22Rv1 (cell line): ENCODE results near the gene DERL2.

Source experiments
- H3K27ac ChIP-seq: fragments of 450-650 bp; 2 replicates; pipeline ENCODE4 v1.5.1; 2017
- ZFX ChIP-seq: fragments of 450-650 bp; IDR thresholded peaks from 2 replicates; pipeline ENCODE4 v1.6.1; 2017; ENCODE audit warnings: antibody characterized with exemption, borderline replicate concordance
- TF ChIP-seq, protein P1 (sequence below): fragments of 450-650 bp; IDR thresholded peaks from 2 replicates; pipeline ENCODE4 v1.5.1; 2017; ENCODE audit warnings: mild to moderate bottlenecking

DERL2 gene

DNA sequence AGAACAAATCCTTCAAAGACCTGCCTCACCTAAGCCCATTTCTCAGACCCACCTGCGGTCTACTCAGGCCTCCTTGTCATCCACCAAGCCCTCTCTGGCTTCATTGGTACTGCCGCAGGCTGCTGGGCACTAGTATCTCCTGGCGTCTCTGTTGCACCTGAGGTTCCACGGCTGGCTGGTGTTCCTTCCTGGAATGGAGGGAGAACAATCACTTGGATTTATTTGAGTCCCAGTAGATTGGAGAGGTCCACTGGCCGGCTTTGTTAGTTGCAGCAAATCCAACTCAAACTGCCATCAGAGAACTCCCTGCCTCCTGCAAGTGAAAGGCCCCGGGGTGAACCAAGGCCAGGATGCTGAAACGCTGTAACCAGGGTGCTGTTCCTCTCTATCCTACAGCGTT lies 15.7 kb upstream of the DERL2 start:
- TF ChIP-seq, protein P1, sequence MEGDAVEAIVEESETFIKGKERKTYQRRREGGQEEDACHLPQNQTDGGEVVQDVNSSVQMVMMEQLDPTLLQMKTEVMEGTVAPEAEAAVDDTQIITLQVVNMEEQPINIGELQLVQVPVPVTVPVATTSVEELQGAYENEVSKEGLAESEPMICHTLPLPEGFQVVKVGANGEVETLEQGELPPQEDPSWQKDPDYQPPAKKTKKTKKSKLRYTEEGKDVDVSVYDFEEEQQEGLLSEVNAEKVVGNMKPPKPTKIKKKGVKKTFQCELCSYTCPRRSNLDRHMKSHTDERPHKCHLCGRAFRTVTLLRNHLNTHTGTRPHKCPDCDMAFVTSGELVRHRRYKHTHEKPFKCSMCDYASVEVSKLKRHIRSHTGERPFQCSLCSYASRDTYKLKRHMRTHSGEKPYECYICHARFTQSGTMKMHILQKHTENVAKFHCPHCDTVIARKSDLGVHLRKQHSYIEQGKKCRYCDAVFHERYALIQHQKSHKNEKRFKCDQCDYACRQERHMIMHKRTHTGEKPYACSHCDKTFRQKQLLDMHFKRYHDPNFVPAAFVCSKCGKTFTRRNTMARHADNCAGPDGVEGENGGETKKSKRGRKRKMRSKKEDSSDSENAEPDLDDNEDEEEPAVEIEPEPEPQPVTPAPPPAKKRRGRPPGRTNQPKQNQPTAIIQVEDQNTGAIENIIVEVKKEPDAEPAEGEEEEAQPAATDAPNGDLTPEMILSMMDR, result no peak
- no peak for TF ChIP-seq ZFX
- H3K27ac ChIP-seq, result no peak overlapping the region

DNA sequence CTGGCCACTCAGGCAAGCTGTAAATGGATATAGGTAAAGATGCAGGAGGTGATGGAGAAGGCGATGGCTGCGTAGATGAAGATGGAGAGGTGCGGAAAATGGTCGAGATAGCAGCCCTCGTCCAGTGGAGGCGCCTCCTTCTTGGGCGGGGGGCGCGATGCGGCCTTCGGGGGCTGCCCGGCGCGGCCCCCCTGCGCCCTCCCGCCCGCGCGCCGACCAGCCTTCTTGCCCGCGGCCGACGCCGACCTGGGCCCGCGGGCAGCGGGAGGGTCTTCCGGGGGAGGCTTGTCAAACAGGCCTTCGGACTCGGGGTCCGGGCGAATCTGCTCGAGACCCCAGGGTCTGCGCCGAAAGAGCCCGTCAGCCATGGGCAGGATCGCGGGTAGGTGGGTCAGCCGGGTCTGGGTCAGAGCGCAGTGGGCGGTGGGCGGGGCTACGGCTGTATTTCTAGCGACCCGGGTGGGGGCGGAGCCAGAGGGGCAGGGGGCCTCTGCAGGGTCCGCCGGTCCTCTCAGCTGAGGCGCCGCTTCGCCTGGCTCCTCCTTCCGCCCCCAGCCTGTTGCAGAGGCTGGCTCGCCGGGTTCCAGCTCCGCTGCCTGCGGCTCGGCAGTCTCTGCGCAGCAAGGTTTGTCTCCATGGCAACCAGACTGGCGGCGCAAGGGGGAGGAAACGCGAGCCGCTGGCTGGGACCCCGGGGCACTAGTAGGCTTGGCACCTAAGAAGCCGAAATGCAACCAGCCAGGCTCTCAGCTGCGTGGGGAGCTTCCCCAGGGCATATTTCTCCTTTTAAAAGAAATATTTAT lies 14.8 kb upstream of the DERL2 start:
- H3K27ac ChIP-seq, result no peak overlapping the region
- no peak for TF ChIP-seq ZFX
- TF ChIP-seq, protein P1, result no peak

DNA sequence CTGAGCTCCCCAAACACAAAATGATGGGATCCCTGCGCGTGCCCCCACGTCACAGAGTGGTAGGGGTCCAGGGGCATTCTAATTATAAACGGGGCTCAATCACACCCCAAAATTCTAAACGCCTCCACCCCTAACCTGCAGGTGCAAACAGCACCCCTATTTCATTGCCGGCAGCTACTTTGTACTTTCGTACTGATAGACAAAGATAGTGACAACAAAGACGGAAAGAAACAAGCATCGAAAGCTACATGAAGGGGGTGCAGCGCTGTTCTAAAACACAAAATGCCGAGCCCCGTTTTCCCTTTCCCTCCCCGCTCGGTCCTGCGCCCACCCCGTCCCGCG lies 14.2 kb upstream of the DERL2 start:
- no peak for TF ChIP-seq ZFX
- TF ChIP-seq, protein P1, result no peak
- no peak overlapping the region for H3K27ac ChIP-seq

DNA sequence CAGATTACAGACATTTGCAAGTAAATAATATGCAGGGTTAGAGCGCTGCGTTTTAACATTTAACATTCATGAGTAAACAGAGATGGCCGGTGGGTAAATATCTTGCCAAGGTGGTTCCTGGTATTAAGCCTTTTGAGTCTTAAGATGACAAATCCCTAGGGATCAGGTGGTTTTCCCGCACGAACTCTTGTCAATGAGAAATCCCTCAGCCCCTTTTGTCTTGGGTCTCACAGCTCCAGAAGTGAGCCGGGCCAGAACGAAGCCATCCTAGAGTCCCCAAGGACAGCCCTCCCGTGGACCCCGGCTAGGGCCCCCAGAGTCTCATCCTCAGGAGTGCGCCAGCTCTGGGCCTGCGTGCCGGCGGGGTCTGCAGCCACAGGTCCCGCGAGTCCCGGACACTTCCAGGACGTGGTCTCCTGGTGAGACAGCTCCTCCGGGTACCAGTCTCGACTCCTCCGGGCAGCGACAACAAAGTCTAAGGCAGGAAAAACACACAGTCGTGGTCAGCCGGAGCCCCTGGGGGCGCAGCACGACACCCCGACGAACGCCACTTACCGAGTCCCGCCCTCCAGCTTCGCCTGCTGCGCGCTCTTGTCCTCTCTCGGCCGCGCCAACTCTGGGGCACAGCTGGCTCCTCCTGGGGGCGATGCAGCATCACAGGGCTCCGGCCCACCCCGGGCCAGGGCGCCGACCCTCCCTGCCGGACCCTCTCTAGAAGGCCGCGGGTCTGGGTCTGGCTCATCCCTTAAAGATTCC lies 13.7 kb upstream of the DERL2 start:
- H3K27ac ChIP-seq, result no peak overlapping the region
- TF ChIP-seq, protein P1, result no peak
- TF ChIP-seq ZFX, result no peak

DNA sequence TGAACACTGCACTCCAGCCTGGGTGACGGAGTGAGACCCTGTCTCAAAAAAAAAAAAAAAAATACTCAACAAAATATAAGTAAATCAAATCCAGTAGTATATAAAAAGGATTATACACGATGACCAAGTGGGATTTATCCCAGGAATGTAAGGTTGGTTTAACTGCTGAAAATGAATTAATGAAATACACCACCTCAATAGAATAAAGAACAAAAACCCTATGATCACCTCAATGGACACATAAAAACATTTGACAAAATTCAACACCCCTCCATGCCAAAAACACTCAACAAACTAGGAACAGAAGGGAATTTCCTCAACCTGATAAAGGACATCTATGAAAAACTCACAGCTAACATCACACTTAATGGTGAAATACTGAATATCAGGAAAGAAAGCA lies 7.0 kb upstream of the DERL2 start:
- no peak for TF ChIP-seq ZFX
- TF ChIP-seq, protein P1, result no peak

DNA sequence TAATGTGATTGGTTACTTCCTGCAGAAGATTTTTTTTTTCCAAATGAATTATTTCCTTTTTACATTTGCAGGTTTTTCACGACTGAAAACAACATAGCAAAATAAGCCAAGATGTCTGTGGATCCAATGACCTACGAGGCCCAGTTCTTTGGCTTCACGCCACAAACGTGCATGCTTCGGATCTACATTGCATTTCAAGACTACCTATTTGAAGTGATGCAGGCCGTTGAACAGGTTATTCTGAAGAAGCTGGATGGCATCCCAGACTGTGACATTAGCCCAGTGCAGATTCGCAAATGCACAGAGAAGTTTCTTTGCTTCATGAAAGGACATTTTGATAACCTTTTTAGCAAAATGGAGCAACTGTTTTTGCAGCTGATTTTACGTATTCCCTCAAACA lies 2.8 kb upstream of the DERL2 start:
- H3K27ac ChIP-seq, result no peak overlapping the region
- TF ChIP-seq, protein P1, result no peak
- TF ChIP-seq ZFX, result no peak

More for the DNA sequence above, 7.0 kb upstream of the DERL2 start:
- no peak overlapping the region for H3K27ac ChIP-seq
